Measurements from ENCODE around the gene TRIM56. TPM values are rescaled to one million over a fixed set of nuclear protein-coding genes. Genes with fewer than 3 reads are reported as not detected.
"Not testable (repeated sequence)": the region's sequence is repeated elsewhere in the genome, so short reads cannot be mapped to it uniquely, and the experiment has no call there.

Gene TRIM56
- total RNA-seq, 2 experiments from 2014 or later = 29.9 to 31.8 TPM

DNA sequence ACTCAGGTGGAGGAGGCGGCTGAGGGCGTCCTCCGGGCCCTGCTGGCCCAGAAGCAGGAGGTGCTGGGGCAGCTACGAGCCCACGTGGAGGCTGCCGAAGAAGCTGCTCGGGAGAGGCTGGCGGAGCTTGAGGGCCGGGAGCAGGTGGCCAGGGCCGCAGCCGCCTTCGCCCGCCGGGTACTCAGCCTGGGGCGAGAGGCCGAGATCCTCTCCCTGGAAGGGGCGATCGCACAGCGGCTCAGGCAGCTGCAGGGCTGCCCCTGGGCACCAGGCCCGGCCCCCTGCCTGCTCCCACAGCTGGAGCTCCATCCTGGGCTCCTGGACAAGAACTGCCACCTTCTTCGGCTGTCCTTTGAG, 2.8 kb downstream of the TRIM56 start:
- ChIA-PET POLR2A (no interaction called here), CTCF (no interaction called here)
- H3K27ac ChIP-seq (ENCODE audit: low read depth in 1 of 2, low read length in 2 of 2) = no peak overlapping the region
- no peak for ATAC-seq (ENCODE audit: poor library complexity)
- peak in 1 of 14 experiments; percentile 28 for DNase-seq
- H3K4me3 ChIP-seq (ENCODE audit: low read length) = no peak overlapping the region
- H3K27me3 ChIP-seq (ENCODE audit: control insufficient read depth in 1 of 2, insufficient read depth in 2 of 2, low read length in 2 of 2) = no peaks in the 10 kb centered on the region
- H3K9me3 ChIP-seq (ENCODE audit: control insufficient read depth in 1 of 2, insufficient read depth in 1 of 2, low read length in 2 of 2) = no peaks in the 10 kb centered on the region
- TF ChIP-seq, protein P1, sequence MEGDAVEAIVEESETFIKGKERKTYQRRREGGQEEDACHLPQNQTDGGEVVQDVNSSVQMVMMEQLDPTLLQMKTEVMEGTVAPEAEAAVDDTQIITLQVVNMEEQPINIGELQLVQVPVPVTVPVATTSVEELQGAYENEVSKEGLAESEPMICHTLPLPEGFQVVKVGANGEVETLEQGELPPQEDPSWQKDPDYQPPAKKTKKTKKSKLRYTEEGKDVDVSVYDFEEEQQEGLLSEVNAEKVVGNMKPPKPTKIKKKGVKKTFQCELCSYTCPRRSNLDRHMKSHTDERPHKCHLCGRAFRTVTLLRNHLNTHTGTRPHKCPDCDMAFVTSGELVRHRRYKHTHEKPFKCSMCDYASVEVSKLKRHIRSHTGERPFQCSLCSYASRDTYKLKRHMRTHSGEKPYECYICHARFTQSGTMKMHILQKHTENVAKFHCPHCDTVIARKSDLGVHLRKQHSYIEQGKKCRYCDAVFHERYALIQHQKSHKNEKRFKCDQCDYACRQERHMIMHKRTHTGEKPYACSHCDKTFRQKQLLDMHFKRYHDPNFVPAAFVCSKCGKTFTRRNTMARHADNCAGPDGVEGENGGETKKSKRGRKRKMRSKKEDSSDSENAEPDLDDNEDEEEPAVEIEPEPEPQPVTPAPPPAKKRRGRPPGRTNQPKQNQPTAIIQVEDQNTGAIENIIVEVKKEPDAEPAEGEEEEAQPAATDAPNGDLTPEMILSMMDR (IDR thresholded peaks at IDR 0.05) = no peak
- Mint-ChIP-seq H3K9me3 (no peaks in the 10 kb centered on the region), H3K36me3 (ENCODE audit: low read depth) (peaks cover 40% of the 10 kb centered on the region), H3K27me3 (no peaks in the 10 kb centered on the region), H3K27ac (no peak overlapping the region), H3K4me3 (no peak overlapping the region), H3K4me1 (ENCODE audit: low read depth) (peaks cover 35% of the 10 kb centered on the region)
- H3K36me3 ChIP-seq (ENCODE audit: insufficient read depth, low read length) = peaks cover 33% of the 10 kb centered on the region
- intact Hi-C loops (cut with DNase I, micrococcal nuclease) = loop anchor here in 1 of 2 experiments (5.0 to 10.0 kb wide), 4 partner anchors 54 to 1377 kb away; partner anchors contain the start of genes ALKBH4, LRWD1 and POP7
- peaks cover 53% of the 10 kb centered on the region for H3K4me1 ChIP-seq (ENCODE audit: insufficient read depth, low read length)

- H3K9me3 ChIP-seq (ENCODE audit: control insufficient read depth in 1 of 2, insufficient read depth in 1 of 2, low read length in 2 of 2) = no peaks in the 10 kb centered on the region
- H3K27ac ChIP-seq (ENCODE audit: low read depth in 1 of 2, low read length in 2 of 2) = no peak overlapping the region
- Mint-ChIP-seq H3K27ac (no peak overlapping the region), H3K4me3 (no peak overlapping the region), H3K27me3 (no peaks in the 10 kb centered on the region), H3K36me3 (ENCODE audit: low read depth) (peaks cover 40% of the 10 kb centered on the region), H3K4me1 (ENCODE audit: low read depth) (peaks cover 35% of the 10 kb centered on the region), H3K9me3 (no peaks in the 10 kb centered on the region)
- H3K4me1 ChIP-seq (ENCODE audit: insufficient read depth, low read length) = peaks cover 53% of the 10 kb centered on the region
- DNase-seq = peak in 1 of 14 experiments; percentile 19
- no peak overlapping the region for H3K4me3 ChIP-seq (ENCODE audit: low read length)
- intact Hi-C loops (cut with DNase I, micrococcal nuclease) = loop anchor here in 1 of 2 experiments (5.0 to 10.0 kb wide), 4 partner anchors 53 to 1376 kb away; partner anchors contain the start of genes ALKBH4, LRWD1 and POP7
- ChIA-PET POLR2A (no interaction called here), CTCF (interaction anchor here (1.7 kb wide), 1 partner anchor 12 kb away, joined by 5 read pairs; no protein-coding TSS in a partner anchor)
- H3K36me3 ChIP-seq (ENCODE audit: insufficient read depth, low read length) = peaks cover 33% of the 10 kb centered on the region
- TF ChIP-seq, protein P1 (IDR thresholded peaks at IDR 0.05) = no peak
- ATAC-seq (ENCODE audit: poor library complexity) = no peak
- no peaks in the 10 kb centered on the region for H3K27me3 ChIP-seq (ENCODE audit: control insufficient read depth in 1 of 2, insufficient read depth in 2 of 2, low read length in 2 of 2)
Observed at GRCh38 chr7:101088858-101089529, 3.7 kb downstream of the TRIM56 start.

- no peaks in the 10 kb centered on the region for H3K27me3 Mint-ChIP-seq
- Histone ChIP-seq H3K9me3 (ENCODE audit: control insufficient read depth in 1 of 2, insufficient read depth in 1 of 2, low read length in 2 of 2) (no peaks in the 10 kb centered on the region), H3K4me1 (ENCODE audit: insufficient read depth, low read length) (peaks cover 48% of the 10 kb centered on the region), H3K36me3 (ENCODE audit: insufficient read depth, low read length) (peaks cover 33% of the 10 kb centered on the region), H3K4me3 (ENCODE audit: low read length) (no peak overlapping the region), H3K27me3 (ENCODE audit: control insufficient read depth in 1 of 2, insufficient read depth in 2 of 2, low read length in 2 of 2) (no peaks in the 10 kb centered on the region), H3K27ac (ENCODE audit: low read depth in 1 of 2, low read length in 2 of 2) (no peak overlapping the region)
- ATAC-seq (ENCODE audit: poor library complexity) (no peak), DNase-seq (no peak)
- POLR2A ChIA-PET = no interaction called here
- H3K4me1 Mint-ChIP-seq (ENCODE audit: low read depth) = peaks cover 31% of the 10 kb centered on the region
- CTCF ChIA-PET = interaction anchor here (1.7 kb wide), 1 partner anchor 12 kb away, joined by 5 read pairs; no protein-coding TSS in a partner anchor
- intact Hi-C loops (cut with DNase I, micrococcal nuclease) = loop anchor here in 1 of 2 experiments (5.0 to 10.0 kb wide), 4 partner anchors 52 to 1375 kb away; partner anchors contain the start of genes ALKBH4, LRWD1 and POP7
- H3K4me3 Mint-ChIP-seq = no peak overlapping the region
- H3K27ac Mint-ChIP-seq = no peak overlapping the region
- TF ChIP-seq, protein P1 (IDR thresholded peaks at IDR 0.05) = no peak
- no peaks in the 10 kb centered on the region for H3K9me3 Mint-ChIP-seq
- peaks cover 40% of the 10 kb centered on the region for H3K36me3 Mint-ChIP-seq (ENCODE audit: low read depth)
Observed at GRCh38 chr7:101089876-101090275, 4.6 kb downstream of the TRIM56 start.

- Mint-ChIP-seq H3K4me1 (ENCODE audit: low read depth) (peaks cover 17% of the 10 kb centered on the region), H3K36me3 (ENCODE audit: low read depth) (peaks cover 30% of the 10 kb centered on the region)
- CTCF ChIA-PET; H3K27me3 ChIP-seq (ENCODE audit: control insufficient read depth in 1 of 2, insufficient read depth in 2 of 2, low read length in 2 of 2); H3K9me3 ChIP-seq (ENCODE audit: control insufficient read depth in 1 of 2, insufficient read depth in 1 of 2, low read length in 2 of 2); H3K4me3 ChIP-seq (ENCODE audit: low read length); intact Hi-C loops (cut with DNase I, micrococcal nuclease); H3K4me3 Mint-ChIP-seq; H3K27me3 Mint-ChIP-seq; POLR2A ChIA-PET; DNase-seq; H3K27ac Mint-ChIP-seq; ATAC-seq (ENCODE audit: poor library complexity); H3K27ac ChIP-seq (ENCODE audit: low read depth in 1 of 2, low read length in 2 of 2); H3K9me3 Mint-ChIP-seq: not testable (repeated sequence)
- H3K36me3 ChIP-seq (ENCODE audit: insufficient read depth, low read length) = peaks cover 25% of the 10 kb centered on the region
- peaks cover 28% of the 10 kb centered on the region for H3K4me1 ChIP-seq (ENCODE audit: insufficient read depth, low read length)
Observed at GRCh38 chr7:101092266-101092905, 7.1 kb downstream of the TRIM56 start.

Measured in CD4-positive, alpha-beta T cell (primary cell).